GM12865 (cell line): ENCODE results near the gene NUDT8.

Experiments
- DNase-seq: peaks from one replicate; pipeline ENCODE4 v3.0.0; 2010; ENCODE audit warnings: low read depth
- H3K4me3 ChIP-seq: 2 replicates; pipeline ENCODE4 v1.5.1; 2011; ENCODE audit warnings: mild to moderate bottlenecking, low read depth, low read length, control low read depth
- CTCF ChIP-seq: IDR thresholded peaks from 2 replicates; pipeline ENCODE4 v1.5.1; 2011; ENCODE audit warnings: low read length, control low read depth, low read depth, inconsistent platforms; ENCODE audit not compliant: insufficient read depth; ENCODE audit errors: missing control alignments

Gene NUDT8

GRCh38 chr11:67644472-67645418 is 15.0 kb upstream of the NUDT8 start:
- no peak for TF ChIP-seq CTCF
- no peak overlapping the region for H3K4me3 ChIP-seq
- DNase-seq, result no peak

GRCh38 chr11:67644042-67644441 is 14.3 kb upstream of the NUDT8 start:
- H3K4me3 ChIP-seq, result no peak overlapping the region
- TF ChIP-seq CTCF, result peak; percentile 38
- DNase-seq, result no peak

GRCh38 chr11:67642173-67643120 is 12.7 kb upstream of the NUDT8 start:
- no peak overlapping the region for H3K4me3 ChIP-seq
- TF ChIP-seq CTCF, result no peak
- DNase-seq, result no peak

GRCh38 chr11:67641338-67642172 is 11.8 kb upstream of the NUDT8 start:
- no peak overlapping the region for H3K4me3 ChIP-seq
- no peak for DNase-seq
- TF ChIP-seq CTCF, result no peak

- TF ChIP-seq CTCF, result no peak
- H3K4me3 ChIP-seq, result no peak overlapping the region
- no peak for DNase-seq
These were observed 11.1 kb upstream of the NUDT8 start for GRCh38 chr11:67640758-67641337.
